SU-DHL-6 (cell line): ENCODE data around the gene AMELX.

ENCODE experiments used
- H2AFZ ChIP-seq: fragments of 200-600 bp; sonication (generic); 2 replicates; pipeline ENCODE4 v1.6.1; 2014; ENCODE audit warnings: low read depth, mild to moderate bottlenecking, moderate library complexity, mixed read lengths, antibody characterized with exemption, low read length; ENCODE audit not compliant: severe bottlenecking
- H3F3A ChIP-seq: fragments of 200-600 bp; shearing (Covaris generic); 2 replicates; pipeline ENCODE4 v1.6.0; 2016; ENCODE audit warnings: antibody characterized with exemption, mild to moderate bottlenecking; ENCODE audit not compliant: insufficient read depth
- H3K27ac ChIP-seq: fragments of 200-600 bp; sonication (generic); 2 replicates; pipeline ENCODE4 v1.5.1; 2016; ENCODE audit warnings: low read depth, mild to moderate bottlenecking, low read length, moderate library complexity, mixed read lengths
- H3K27me3 ChIP-seq: fragments of 200-600 bp; sonication (generic), shearing (Covaris generic); 2 replicates; pipeline ENCODE4 v1.6.0; 2014; ENCODE audit warnings: mild to moderate bottlenecking, low read length
- H3K36me3 ChIP-seq: fragments of 200-600 bp; sonication (generic); 2 replicates; pipeline ENCODE4 v1.6.1; 2014; ENCODE audit warnings: mild to moderate bottlenecking, low read length, mixed read lengths
- H3K4me2 ChIP-seq: fragments of 300-600, 200-600 bp; shearing (Covaris generic), sonication (generic); 2 replicates; pipeline ENCODE4 v1.6.0; 2014; ENCODE audit warnings: low read length, low read depth, mild to moderate bottlenecking; ENCODE audit not compliant: poor library complexity, severe bottlenecking
- H3K4me3 ChIP-seq: fragments of 200-600 bp; sonication (generic); 2 replicates; pipeline ENCODE4 v1.5.1; 2014; ENCODE audit warnings: antibody characterized with exemption, low read length, mild to moderate bottlenecking, mixed read lengths; ENCODE audit not compliant: insufficient read depth, poor library complexity, severe bottlenecking
- H3K79me2 ChIP-seq: fragments of 200-600 bp; sonication (generic); 2 replicates; pipeline ENCODE4 v1.6.1; 2014; ENCODE audit warnings: mild to moderate bottlenecking, low read length, moderate library complexity; ENCODE audit not compliant: insufficient read depth
- H3K9ac ChIP-seq: fragments of 200-600 bp; sonication (generic); 2 replicates; pipeline ENCODE4 v1.7.0; 2014; ENCODE audit warnings: mild to moderate bottlenecking, low read length
- H3K9me2 ChIP-seq: fragments of 200-600 bp; sonication (generic); replicated peaks from 2 replicates; pipeline ENCODE4 v1.6.1; 2014; ENCODE audit warnings: low read length; ENCODE audit not compliant: insufficient read depth
- H3K9me3 ChIP-seq: fragments of 200-600 bp; sonication (generic); 2 replicates; pipeline ENCODE4 v1.6.1; 2014; ENCODE audit warnings: low read length, mixed read lengths; ENCODE audit not compliant: insufficient read depth
- H4K20me1 ChIP-seq: fragments of 200-600 bp; sonication (generic); 2 replicates; pipeline ENCODE4 v1.6.1; 2014; ENCODE audit warnings: low read depth, mild to moderate bottlenecking, antibody characterized with exemption, low read length, moderate library complexity, mixed read lengths
- CTCF ChIP-seq: fragments of 200-600 bp; sonication (generic); IDR thresholded peaks from one replicate; pipeline ENCODE4 v1.5.1; 2017; ENCODE audit warnings: antibody characterized with exemption, mild to moderate bottlenecking, low read length, moderate library complexity; ENCODE audit not compliant: insufficient read depth, poor library complexity, severe bottlenecking
- EZH2phosphoT487 ChIP-seq: fragments of 200-600 bp; sonication (generic), shearing (Covaris generic); conservative IDR thresholded peaks from 2 replicates; pipeline ENCODE4 v1.6.1; 2018; ENCODE audit warnings: mild to moderate bottlenecking, antibody characterized with exemption, low read length, moderate library complexity, mixed read lengths

Gene AMELX

GRCh38 chrX:11257290-11257689 is 35.9 kb upstream of the AMELX start:
- Histone ChIP-seq H2AFZ (no peak overlapping the region), H3K4me3 (no peak overlapping the region), H3F3A (no peaks in the 10 kb centered on the region), H3K36me3 (no peaks in the 10 kb centered on the region), H3K4me2 (no peak overlapping the region), H3K79me2 (no peaks in the 10 kb centered on the region), H3K9ac (no peak overlapping the region), H3K9me2 (no peaks in the 10 kb centered on the region), H3K9me3 (no peaks in the 10 kb centered on the region), H3K27me3 (no peaks in the 10 kb centered on the region), H4K20me1 (no peaks in the 10 kb centered on the region), H3K27ac (no peak overlapping the region)
- TF ChIP-seq CTCF (no peak), EZH2phosphoT487 (no peak)

GRCh38 chrX:11257711-11258110 is 35.5 kb upstream of the AMELX start:
- Histone ChIP-seq H3K4me3 (no peak overlapping the region), H3K9ac (no peak overlapping the region), H3K9me2 (no peaks in the 10 kb centered on the region), H3K4me2 (no peak overlapping the region), H4K20me1 (no peaks in the 10 kb centered on the region), H3K9me3 (no peaks in the 10 kb centered on the region), H3F3A (no peaks in the 10 kb centered on the region), H3K27me3 (no peaks in the 10 kb centered on the region), H3K36me3 (no peaks in the 10 kb centered on the region), H3K27ac (no peak overlapping the region), H2AFZ (no peak overlapping the region), H3K79me2 (no peaks in the 10 kb centered on the region)
- TF ChIP-seq EZH2phosphoT487 (no peak), CTCF (no peak)

- no peak overlapping the region for H3K9ac ChIP-seq
- no peaks in the 10 kb centered on the region for H3K9me2 ChIP-seq
- TF ChIP-seq CTCF (no peak), EZH2phosphoT487 (no peak)
- H3K9me3 ChIP-seq = no peaks in the 10 kb centered on the region
- H3K79me2 ChIP-seq = no peaks in the 10 kb centered on the region
- H3F3A ChIP-seq = no peaks in the 10 kb centered on the region
- no peak overlapping the region for H3K4me2 ChIP-seq
- H2AFZ ChIP-seq = no peak overlapping the region
- H3K27ac ChIP-seq = no peak overlapping the region
- H3K4me3 ChIP-seq = no peak overlapping the region
- no peaks in the 10 kb centered on the region for H3K27me3 ChIP-seq
- no peaks in the 10 kb centered on the region for H4K20me1 ChIP-seq
- no peaks in the 10 kb centered on the region for H3K36me3 ChIP-seq
Observed at GRCh38 chrX:11259437-11259836, 33.8 kb upstream of the AMELX start.

GRCh38 chrX:11261260-11261659 is 32.0 kb upstream of the AMELX start:
- Histone ChIP-seq H3K27me3 (no peaks in the 10 kb centered on the region), H4K20me1 (no peaks in the 10 kb centered on the region), H3K9me2 (no peaks in the 10 kb centered on the region), H3K79me2 (no peaks in the 10 kb centered on the region), H3K36me3 (no peaks in the 10 kb centered on the region), H2AFZ (no peak overlapping the region), H3K9me3 (no peaks in the 10 kb centered on the region), H3F3A (no peaks in the 10 kb centered on the region), H3K27ac (no peak overlapping the region), H3K4me3 (no peak overlapping the region), H3K4me2 (no peak overlapping the region), H3K9ac (no peak overlapping the region)
- TF ChIP-seq CTCF (no peak), EZH2phosphoT487 (no peak)
